Stimulated activated naive B cell treated with anti-CD40 and anti-IgM and Interleukin-4, amounts not matched to agents 10 μg/mL and 1 μg/mL and 100 μg/mL, for 72 hours (primary cell): ENCODE data around the gene ACSM5.

Experiments
- ATAC-seq, 2 donors: fragments of 150-1000 bp; cut with Tn5 transposase; replicated peaks; 2 replicates each; pipeline ENCODE4 v1.10.0; 2021; ENCODE audit warnings: moderate library complexity in 1 of 2
- DNase-seq: peaks from one replicate; pipeline ENCODE4 v3.0.0; 2021
- H3K27ac Mint-ChIP-seq: one replicate; pipeline ENCODE4 v1.8.0; 2022; ENCODE audit warnings: mild to moderate bottlenecking, mixed read lengths
- H3K27me3 Mint-ChIP-seq, 2 donors: one replicate each; pipeline ENCODE4 v1.8.0; 2022; ENCODE audit warnings: mixed read lengths in 2 of 2
- H3K36me3 Mint-ChIP-seq, 2 donors: one replicate each; pipeline ENCODE4 v1.8.0; 2022; ENCODE audit warnings: mixed read lengths in 2 of 2, mild to moderate bottlenecking in 1 of 2
- H3K4me1 Mint-ChIP-seq, 2 donors: one replicate each; pipeline ENCODE4 v1.8.0; 2022; ENCODE audit warnings: mixed read lengths in 2 of 2, mild to moderate bottlenecking in 1 of 2
- H3K4me3 Mint-ChIP-seq, 2 donors: one replicate each; pipeline ENCODE4 v1.8.0; 2022; ENCODE audit warnings: mild to moderate bottlenecking in 2 of 2, mixed read lengths in 2 of 2, moderate library complexity in 1 of 2
- H3K9me3 Mint-ChIP-seq, 2 donors: one replicate each; pipeline ENCODE4 v1.8.0; 2022; ENCODE audit warnings: mixed read lengths in 2 of 2, mild to moderate bottlenecking in 1 of 2

Gene ACSM5, protein sequence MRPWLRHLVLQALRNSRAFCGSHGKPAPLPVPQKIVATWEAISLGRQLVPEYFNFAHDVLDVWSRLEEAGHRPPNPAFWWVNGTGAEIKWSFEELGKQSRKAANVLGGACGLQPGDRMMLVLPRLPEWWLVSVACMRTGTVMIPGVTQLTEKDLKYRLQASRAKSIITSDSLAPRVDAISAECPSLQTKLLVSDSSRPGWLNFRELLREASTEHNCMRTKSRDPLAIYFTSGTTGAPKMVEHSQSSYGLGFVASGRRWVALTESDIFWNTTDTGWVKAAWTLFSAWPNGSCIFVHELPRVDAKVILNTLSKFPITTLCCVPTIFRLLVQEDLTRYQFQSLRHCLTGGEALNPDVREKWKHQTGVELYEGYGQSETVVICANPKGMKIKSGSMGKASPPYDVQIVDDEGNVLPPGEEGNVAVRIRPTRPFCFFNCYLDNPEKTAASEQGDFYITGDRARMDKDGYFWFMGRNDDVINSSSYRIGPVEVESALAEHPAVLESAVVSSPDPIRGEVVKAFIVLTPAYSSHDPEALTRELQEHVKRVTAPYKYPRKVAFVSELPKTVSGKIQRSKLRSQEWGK

DNA sequence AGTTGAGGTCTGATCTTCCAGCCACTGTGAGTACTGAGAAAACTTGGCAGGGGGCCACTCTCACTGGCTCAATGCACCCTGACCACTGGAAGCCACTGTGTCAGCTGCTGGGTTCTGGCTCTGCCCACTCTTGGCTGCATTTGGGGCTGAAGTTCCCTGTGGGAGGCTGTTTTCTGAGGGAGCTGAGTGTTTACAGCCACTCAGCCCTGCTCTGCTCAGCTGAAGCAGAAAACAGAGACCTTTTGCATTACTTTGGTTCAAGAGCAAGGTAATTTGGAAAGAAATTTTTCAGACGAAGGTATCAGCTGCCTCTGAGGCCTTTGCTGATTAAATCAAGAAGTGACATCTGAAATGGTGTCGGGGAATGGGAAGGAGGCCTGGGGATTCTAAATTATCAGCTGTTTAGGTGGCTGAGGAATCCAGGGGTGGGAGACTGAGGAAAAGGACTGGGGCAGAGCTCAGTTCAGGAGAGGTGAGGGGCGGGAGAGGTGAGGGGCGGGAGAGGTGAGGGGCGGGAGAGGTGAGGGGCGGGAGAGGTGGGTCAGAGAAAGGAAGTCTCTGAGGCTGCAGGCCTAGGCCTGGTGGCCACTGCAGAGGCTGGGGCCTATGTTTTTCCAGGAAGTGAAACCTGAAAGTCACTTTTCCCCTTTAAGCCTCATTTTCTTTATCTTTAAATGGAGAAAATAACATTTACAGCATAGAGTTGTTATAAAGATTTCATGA is at the start of gene ACSM5:
Gene ACSM5 (plus strand): TSS at position 137 of the 723 bp plus-strand sequence. CDS start 1,951 bp downstream, outside the sequence.
- no peak within 1 kb of the TSS for H3K4me3 Mint-ChIP-seq
- peak within 1 kb of the TSS; percentile 95 for H3K27ac Mint-ChIP-seq
- peaks cover 7 to 9% of the 10 kb centered on the region in 2 donors for H3K4me1 Mint-ChIP-seq
- ATAC-seq (peak; percentile 79 to 86), DNase-seq (no peak)
- no peaks in the 10 kb centered on the region for H3K9me3 Mint-ChIP-seq
- H3K27me3 Mint-ChIP-seq = peaks cover 3 to 7% of the 10 kb centered on the region in 2 donors
- no peaks in the 10 kb centered on the region for H3K36me3 Mint-ChIP-seq

DNA sequence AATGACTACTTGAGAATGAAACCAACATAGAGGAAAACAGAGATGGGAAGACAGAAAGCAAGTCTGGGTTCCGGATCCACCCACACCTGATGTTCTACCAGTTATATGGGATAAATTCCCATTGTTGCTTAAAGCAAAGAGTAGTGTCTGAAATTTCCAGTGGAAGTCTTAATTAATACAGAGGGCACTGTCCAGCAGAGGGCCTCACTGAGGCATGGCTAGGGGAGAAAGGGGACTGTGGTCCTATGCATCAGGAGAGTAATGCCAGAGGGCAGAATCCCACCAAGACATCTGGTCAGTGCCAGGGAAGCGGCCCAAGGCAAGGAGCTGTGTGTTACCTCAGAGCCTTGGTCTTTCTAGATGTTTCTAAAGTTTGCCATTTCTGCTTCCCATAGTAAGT is 49.3 kb upstream of the ACSM5 start:
- ATAC-seq = no peak
- no peak for DNase-seq
- Mint-ChIP-seq H3K27me3 (peaks cover 14 to 18% of the 10 kb centered on the region in 2 donors), H3K9me3 (peaks cover 0 to under 1% of the 10 kb centered on the region in 2 donors), H3K36me3 (no peaks in the 10 kb centered on the region), H3K4me3 (no peak overlapping the region), H3K27ac (no peak overlapping the region), H3K4me1 (no peaks in the 10 kb centered on the region)

DNA sequence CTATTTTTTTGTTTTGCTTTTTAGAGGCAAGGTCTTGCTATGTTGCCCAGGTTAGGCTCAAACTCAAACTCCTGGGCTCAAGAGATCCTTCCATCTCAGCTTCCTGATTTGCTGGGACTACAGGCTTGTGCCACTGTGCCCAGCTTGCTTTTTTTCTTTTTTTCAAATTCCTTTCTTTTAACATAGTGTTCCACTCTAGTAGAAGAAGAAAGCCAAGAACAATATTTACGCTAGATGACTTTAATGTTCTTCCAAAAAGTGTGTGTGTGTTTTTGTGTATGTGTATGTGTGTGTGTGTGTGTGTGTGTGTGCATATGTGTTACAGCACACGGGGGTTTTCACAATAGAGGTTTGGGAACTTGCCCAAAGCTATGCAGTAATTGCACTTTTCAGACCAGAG is 46.1 kb upstream of the ACSM5 start:
- H3K36me3 Mint-ChIP-seq = no peaks in the 10 kb centered on the region

DNA sequence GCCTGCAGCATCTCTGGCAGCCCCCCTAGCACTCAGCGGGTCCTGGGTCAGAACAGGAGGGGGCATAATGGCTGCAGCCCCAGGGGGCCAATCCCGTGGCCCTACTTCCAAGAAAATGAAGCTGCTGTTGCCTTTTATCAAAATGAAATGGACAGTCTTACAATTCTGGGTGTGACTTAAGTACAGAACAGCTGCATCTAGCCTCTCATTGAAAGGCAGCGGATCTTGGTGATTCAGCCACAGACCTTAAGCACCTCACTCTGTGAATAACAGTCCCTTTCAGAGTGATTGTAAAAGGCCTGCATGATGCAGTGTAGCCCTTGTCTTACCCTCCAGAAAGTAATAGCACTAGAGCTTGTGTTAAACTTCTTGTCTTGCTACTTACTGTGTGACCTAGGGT is 45.3 kb upstream of the ACSM5 start:
- no peak overlapping the region for H3K4me3 Mint-ChIP-seq
- no peaks in the 10 kb centered on the region for H3K36me3 Mint-ChIP-seq
- no peaks in the 10 kb centered on the region for H3K4me1 Mint-ChIP-seq
- no peak overlapping the region for H3K27ac Mint-ChIP-seq
- H3K9me3 Mint-ChIP-seq = peaks cover 0 to 3% of the 10 kb centered on the region in 2 donors
- peaks cover 15 to 20% of the 10 kb centered on the region in 2 donors for H3K27me3 Mint-ChIP-seq
- no peak for DNase-seq
- ATAC-seq = no peak

More for the DNA sequence above, 46.1 kb upstream of the ACSM5 start:
- H3K4me3 Mint-ChIP-seq = no peak overlapping the region
- no peak overlapping the region for H3K27ac Mint-ChIP-seq
- H3K9me3 Mint-ChIP-seq = peaks cover 0 to 3% of the 10 kb centered on the region in 2 donors
- ATAC-seq (no peak), DNase-seq (no peak)
- no peaks in the 10 kb centered on the region for H3K4me1 Mint-ChIP-seq
- peaks cover 15 to 19% of the 10 kb centered on the region in 2 donors for H3K27me3 Mint-ChIP-seq

DNA sequence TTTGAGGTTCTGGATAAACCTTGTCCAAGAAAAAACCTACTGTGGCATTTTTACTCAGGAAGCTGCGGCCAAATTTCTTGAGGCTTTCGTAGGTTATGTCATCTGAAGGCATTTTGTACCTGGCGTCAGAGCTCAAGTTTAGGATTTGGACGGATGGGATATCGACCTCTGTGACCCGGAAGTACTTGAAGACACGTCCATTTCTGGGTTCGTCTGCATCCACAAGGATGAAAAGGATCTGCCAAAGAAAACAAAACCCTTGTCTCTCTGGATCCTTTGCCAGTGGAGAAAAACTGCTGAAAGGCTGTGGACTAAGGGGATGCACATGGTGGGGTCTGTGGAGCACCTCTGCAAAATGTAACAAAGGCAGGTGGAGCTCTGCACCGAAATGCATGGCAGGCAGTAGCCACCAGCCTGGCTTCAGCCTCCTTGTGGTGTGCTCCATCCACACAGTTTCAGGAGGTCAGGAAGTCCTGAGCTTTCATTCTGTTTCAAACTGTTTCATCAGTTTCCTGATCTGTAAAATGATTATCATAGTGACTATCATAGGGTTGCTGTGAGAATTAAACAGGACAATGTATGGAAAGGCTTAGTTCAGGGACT is 39.8 kb upstream of the ACSM5 start:
- no peaks in the 10 kb centered on the region for H3K36me3 Mint-ChIP-seq

DNA sequence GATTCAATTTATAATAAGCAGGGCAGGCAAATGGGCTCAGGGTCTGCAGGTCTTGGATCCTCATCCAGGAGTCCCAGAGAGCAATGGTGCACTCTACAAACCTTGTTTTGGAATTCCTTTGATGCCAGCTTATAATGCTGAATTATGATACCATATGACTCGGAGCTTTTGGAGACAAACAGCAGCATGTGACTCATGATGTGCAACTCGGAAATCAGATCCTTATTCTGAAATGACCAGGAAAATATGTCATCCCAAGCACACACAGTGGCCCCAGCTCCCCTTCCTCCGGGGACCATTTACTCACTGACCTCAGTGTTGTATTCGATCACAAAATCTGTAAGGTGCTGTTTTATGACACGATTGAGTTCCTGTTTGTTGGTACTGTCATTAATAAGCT is 36.6 kb upstream of the ACSM5 start:
- ATAC-seq = no peak
- no peak for DNase-seq
- Mint-ChIP-seq H3K27me3 (peaks cover 16 to 19% of the 10 kb centered on the region in 2 donors), H3K36me3 (no peaks in the 10 kb centered on the region), H3K4me3 (no peak overlapping the region), H3K27ac (no peak overlapping the region), H3K9me3 (no peaks in the 10 kb centered on the region), H3K4me1 (no peaks in the 10 kb centered on the region)

More for the DNA sequence above, 39.8 kb upstream of the ACSM5 start:
- no peak for DNase-seq
- Mint-ChIP-seq H3K27me3 (peaks cover 12 to 18% of the 10 kb centered on the region in 2 donors), H3K9me3 (peaks cover 0 to 3% of the 10 kb centered on the region in 2 donors), H3K4me3 (no peak overlapping the region), H3K27ac (no peak overlapping the region), H3K4me1 (no peaks in the 10 kb centered on the region)
- no peak for ATAC-seq

DNA sequence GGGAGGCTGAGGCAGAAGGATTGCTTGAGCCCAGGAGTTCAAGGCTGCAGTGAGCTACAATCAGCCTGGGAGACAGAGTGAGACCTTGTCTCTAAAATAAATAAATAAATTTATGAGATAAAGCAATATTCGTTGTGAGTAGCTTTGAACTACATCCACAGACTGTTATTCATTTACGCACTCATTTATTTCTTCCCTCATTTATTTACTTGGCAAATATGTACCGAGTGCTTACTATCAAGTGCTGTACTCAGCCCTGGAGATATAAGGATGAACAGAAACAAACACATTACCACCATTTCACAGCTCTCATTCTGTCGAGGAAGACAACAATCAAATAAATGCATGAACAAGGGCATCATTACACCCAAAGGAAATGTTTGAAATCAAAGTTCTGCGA is 32.2 kb upstream of the ACSM5 start:
- Mint-ChIP-seq H3K27ac (no peak overlapping the region), H3K4me3 (no peak overlapping the region), H3K27me3 (peaks cover 9 to 10% of the 10 kb centered on the region in 2 donors), H3K9me3 (no peaks in the 10 kb centered on the region), H3K36me3 (no peaks in the 10 kb centered on the region), H3K4me1 (no peaks in the 10 kb centered on the region)
- no peak for DNase-seq
- no peak for ATAC-seq

DNA sequence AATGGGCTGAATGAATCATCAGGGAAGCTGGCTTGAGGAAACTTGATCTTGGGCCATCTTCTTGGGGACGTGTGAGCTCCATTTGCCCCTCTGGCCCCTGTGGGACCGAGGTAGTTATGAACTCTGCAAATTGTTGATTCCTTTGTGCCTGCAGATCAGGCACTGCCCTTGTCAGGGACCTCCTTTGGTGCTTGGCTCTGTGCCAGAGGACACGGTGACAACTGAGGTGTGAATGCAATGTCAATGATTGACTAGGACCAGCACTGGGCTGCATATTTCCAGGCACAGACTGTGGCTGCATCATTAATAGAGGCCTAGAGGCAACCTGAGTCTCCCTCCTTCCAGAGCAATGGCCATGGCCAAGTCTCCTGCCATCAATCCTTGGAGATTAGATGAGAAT is 28.6 kb upstream of the ACSM5 start:
- H3K4me3 Mint-ChIP-seq = no peak overlapping the region
- peaks cover 12 to 20% of the 10 kb centered on the region in 2 donors for H3K27me3 Mint-ChIP-seq
- H3K27ac Mint-ChIP-seq = no peak overlapping the region
- no peak for DNase-seq
- ATAC-seq = no peak
- peaks cover 0 to 3% of the 10 kb centered on the region in 2 donors for H3K4me1 Mint-ChIP-seq
- no peaks in the 10 kb centered on the region for H3K9me3 Mint-ChIP-seq
- H3K36me3 Mint-ChIP-seq = no peaks in the 10 kb centered on the region

DNA sequence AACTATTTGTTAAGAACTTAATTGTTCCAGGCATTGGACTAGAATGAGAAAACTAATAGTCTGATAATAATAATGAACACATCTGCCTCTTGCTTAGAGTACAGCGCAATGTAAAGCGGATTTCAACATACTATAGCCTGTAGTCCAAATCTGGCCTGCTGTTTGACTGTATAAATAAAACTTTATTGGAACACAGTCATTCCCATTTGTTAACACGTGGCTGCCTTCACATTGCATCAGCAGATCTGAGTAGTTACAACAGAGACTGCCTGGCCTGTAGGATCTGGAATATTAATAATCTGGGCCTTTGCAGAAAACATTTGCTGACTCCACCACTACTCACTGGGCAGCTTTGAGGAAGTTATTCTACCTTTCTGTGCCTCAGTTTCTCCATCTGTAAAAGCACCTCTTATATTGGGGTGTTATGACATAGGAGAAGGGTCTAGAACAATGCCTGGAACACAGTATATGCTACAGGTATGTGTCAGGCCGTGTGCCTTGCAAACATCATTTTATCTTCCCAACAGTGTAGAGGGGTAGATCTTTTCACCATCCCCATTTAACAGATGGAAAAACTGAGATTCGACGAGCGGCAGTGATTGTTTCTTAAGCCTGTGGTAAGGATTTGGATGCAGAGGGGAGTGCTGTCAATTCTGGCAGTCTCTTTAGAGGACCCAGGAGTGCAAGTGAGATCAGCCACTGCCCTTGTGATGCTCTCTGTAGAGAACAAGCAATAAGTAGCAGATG is 27.0 kb upstream of the ACSM5 start:
- ATAC-seq (no peak), DNase-seq (no peak)
- peaks cover 16 to 25% of the 10 kb centered on the region in 2 donors for H3K27me3 Mint-ChIP-seq
- no peak overlapping the region for H3K27ac Mint-ChIP-seq
- no peaks in the 10 kb centered on the region for H3K36me3 Mint-ChIP-seq
- peaks cover 0 to 3% of the 10 kb centered on the region in 2 donors for H3K4me1 Mint-ChIP-seq
- no peak overlapping the region for H3K4me3 Mint-ChIP-seq
- no peaks in the 10 kb centered on the region for H3K9me3 Mint-ChIP-seq

DNA sequence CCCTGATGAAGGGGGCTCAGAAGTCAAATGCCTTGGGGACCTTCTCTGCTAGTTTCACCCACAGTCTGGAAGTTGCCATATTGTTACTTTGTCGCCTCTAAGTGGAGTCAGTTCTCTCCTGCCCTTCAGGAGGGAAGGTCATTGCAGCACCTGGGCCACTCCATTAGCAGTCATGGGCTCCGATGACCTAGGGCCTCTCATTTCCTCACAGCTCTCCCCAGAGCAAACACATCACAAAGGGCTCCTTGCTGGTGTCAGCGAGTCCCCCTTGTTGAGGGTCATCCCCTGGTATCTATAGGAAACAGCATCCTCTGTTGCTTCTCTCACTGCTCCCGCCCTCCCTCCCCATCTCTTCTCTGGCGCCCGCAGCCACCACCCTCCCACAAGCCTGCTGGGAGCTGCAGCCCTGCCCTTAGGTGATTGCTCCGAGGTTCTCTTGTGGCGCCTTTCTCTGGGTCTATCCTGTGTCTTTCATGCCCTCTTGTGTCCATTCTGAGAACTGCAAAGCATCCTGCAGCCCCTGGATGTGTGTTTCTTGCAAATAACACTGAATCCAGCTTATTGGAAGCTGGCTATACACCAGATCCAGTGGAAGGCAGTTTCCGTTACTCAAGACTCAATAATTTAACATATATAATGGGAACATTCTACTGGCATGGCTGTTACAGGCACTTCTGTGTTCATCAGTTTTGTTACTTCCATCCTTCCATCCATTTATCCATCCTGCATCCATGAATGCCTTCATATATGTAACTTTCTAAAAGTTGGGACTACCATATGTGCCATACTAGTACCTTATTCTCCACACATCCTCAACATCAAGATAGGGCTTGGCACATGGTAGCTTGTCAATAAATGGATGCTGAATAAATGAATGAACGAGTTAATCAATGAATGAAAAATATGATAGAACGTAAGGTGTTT is 26.0 kb upstream of the ACSM5 start:
- Mint-ChIP-seq H3K9me3 (no peaks in the 10 kb centered on the region), H3K27me3 (peaks cover 23 to 25% of the 10 kb centered on the region in 2 donors), H3K4me1 (peaks cover 0 to 3% of the 10 kb centered on the region in 2 donors), H3K36me3 (no peaks in the 10 kb centered on the region), H3K27ac (no peak overlapping the region), H3K4me3 (no peak overlapping the region)
- DNase-seq (peak; percentile 35), ATAC-seq (peak; percentile 86 to 89)

DNA sequence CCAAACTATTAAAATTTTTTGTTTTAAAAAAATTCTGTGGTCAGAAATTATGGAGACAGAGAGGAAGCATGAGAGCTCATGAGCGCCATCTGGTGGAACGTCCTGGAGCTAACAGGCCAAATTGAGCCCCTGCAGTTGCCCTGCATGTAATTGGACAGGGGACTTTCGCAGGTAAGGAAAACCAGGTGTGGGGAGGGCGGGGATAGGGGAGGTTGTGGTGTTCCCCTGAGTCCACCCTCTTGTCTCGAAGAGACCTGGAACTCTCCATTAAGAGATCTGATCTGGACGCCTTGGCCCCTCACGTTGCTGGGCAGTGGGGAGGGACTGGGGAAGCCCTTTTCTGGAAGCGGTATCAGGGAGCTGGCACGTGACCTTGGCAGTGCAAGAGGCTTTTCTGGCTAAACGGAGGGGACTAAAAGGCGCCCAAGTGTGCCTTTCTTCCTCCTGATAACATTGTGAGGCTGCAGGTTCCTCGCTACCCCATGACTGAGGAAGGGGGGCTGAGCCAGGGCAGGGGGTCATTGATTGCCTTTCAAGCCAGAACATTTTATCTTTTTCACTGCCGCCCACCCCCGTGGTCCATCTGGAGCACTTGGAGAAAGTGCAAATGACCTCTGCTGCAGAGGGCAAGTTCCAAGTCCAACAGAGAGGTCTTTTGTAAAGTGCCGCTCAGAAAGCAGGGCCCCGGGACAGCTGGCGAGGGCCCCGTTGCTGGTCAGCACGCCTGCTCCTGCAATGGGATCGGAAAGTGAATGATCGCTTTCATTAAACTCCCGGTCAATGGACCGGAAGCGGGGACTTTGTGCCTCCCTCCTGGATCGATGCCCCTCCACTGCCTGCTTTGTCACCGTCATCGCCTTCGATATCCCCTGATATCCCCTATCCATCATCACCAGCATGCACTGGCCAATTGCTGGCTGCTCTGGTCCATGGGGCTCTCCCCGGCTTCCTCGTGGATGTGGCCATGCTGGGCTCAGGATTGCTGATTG is 23.2 kb upstream of the ACSM5 start:
- DNase-seq = peak; percentile 6
- ATAC-seq = peak; percentile 45 to 59
- H3K36me3 Mint-ChIP-seq = no peaks in the 10 kb centered on the region
- H3K9me3 Mint-ChIP-seq = no peaks in the 10 kb centered on the region
- no peak overlapping the region for H3K27ac Mint-ChIP-seq
- H3K27me3 Mint-ChIP-seq = peaks cover 23 to 25% of the 10 kb centered on the region in 2 donors
- peaks cover 0 to 3% of the 10 kb centered on the region in 2 donors for H3K4me1 Mint-ChIP-seq
- no peak overlapping the region for H3K4me3 Mint-ChIP-seq

DNA sequence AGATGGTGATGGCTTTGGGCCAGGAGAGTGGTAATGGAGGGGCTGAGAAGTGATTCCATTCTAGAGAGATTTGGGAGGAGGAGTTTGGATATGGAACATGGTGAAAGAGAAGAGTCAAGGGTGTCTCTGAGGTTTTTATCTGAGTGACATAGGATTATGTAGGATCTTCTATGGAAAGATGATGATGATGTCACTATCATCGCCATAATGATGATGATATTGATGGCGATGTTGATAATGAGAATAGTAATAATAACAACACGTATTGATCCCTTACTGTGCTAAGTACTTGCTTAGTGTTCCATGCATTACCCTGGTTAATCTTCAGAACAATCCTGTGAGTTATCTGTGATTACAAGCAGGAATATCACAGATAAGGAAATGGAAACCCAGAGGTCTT is 21.4 kb upstream of the ACSM5 start:
- Mint-ChIP-seq H3K9me3 (no peaks in the 10 kb centered on the region), H3K4me3 (no peak overlapping the region), H3K36me3 (no peaks in the 10 kb centered on the region), H3K27me3 (peaks cover 20 to 23% of the 10 kb centered on the region in 2 donors), H3K27ac (no peak overlapping the region), H3K4me1 (peaks cover 0 to 3% of the 10 kb centered on the region in 2 donors)
- ATAC-seq = no peak
- DNase-seq = no peak
